ENCODE data around the gene ADGRG4.
A peak's percentile ranks its signal among the peaks of the same experiment; 100 is the strongest.

Gene ADGRG4

DNA sequence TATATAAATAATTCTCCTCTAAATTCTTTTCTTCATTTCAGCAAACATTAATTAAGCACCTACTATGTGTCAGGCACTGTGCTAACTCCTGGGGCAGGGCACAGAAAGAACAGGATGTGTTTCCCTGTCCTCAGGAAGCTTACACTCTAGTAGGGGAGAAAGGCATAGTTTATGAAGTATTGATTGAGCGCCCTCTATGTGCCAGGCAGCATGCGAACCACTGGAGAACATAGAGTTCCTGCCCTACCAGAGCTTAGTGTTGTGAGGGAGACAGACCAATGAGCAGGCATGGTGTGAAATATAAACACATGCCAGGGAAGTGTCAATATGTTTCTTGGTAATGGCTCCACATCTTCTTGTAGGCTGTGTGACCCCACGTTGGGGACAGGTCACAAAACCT lies 3.7 kb downstream of the ADGRG4 start:
- H3K9ac ChIP-seq (ENCODE audit: low read depth, low read length, poor library complexity, severe bottlenecking), result no peak overlapping the region
- H3K4me3 ChIP-seq (ENCODE audit: low read length, poor library complexity, severe bottlenecking), result no peak overlapping the region
- TF ChIP-seq, protein P1, sequence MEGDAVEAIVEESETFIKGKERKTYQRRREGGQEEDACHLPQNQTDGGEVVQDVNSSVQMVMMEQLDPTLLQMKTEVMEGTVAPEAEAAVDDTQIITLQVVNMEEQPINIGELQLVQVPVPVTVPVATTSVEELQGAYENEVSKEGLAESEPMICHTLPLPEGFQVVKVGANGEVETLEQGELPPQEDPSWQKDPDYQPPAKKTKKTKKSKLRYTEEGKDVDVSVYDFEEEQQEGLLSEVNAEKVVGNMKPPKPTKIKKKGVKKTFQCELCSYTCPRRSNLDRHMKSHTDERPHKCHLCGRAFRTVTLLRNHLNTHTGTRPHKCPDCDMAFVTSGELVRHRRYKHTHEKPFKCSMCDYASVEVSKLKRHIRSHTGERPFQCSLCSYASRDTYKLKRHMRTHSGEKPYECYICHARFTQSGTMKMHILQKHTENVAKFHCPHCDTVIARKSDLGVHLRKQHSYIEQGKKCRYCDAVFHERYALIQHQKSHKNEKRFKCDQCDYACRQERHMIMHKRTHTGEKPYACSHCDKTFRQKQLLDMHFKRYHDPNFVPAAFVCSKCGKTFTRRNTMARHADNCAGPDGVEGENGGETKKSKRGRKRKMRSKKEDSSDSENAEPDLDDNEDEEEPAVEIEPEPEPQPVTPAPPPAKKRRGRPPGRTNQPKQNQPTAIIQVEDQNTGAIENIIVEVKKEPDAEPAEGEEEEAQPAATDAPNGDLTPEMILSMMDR (conservative IDR thresholded peaks at IDR 0.05; ENCODE audit: low read length), result 0 out of 2 replicates have a peak, but pooled peaks have one; percentile 28
- no peak for TF ChIP-seq EZH2phosphoT487 (IDR thresholded peaks at IDR 0.05; ENCODE audit: borderline replicate concordance)
- H3K4me2 ChIP-seq (ENCODE audit: low read depth, low read length, poor library complexity, severe bottlenecking), result no peak overlapping the region
- H3K9me2 ChIP-seq (replicated peaks; ENCODE audit: low read depth, low read length), result no peaks in the 10 kb centered on the region
- H3K79me2 ChIP-seq (ENCODE audit: insufficient read depth, low read length), result no peaks in the 10 kb centered on the region
- H3K4me1 ChIP-seq (ENCODE audit: insufficient read depth, low read length, poor library complexity, severe bottlenecking), result no peaks in the 10 kb centered on the region
- no peaks in the 10 kb centered on the region for H3K9me3 ChIP-seq (ENCODE audit: insufficient read depth, low read depth, low read length)
- no peaks in the 10 kb centered on the region for H4K20me1 ChIP-seq (ENCODE audit: insufficient read depth, low read length, poor library complexity, severe bottlenecking)
- H3F3A ChIP-seq (ENCODE audit: low read depth), result no peaks in the 10 kb centered on the region
- H3K36me3 ChIP-seq (ENCODE audit: insufficient read depth, low read length), result no peaks in the 10 kb centered on the region
- H3K27me3 ChIP-seq (ENCODE audit: insufficient read depth, low read length, poor library complexity, severe bottlenecking), result no peaks in the 10 kb centered on the region
- no peak overlapping the region for H2AFZ ChIP-seq (ENCODE audit: low read length)

DNA sequence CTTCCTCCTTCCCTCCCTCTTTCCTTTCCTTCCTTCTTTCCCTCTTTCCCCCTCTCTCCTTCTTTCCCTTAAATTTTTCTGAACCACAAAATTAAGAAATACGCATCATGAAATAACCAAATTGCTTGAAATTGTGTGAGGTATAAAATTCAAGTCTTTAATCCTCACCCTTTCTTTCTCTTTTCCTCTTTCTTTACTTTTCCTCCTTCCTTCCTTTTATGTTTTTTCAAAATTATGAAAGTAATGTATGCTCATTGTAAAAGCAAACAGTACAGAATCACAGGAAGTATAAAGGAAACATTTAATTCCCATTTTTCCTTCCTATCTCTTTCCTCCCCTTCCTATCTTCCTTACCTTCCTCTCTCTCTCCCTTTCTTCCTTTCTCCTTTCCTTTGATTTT lies 5.4 kb downstream of the ADGRG4 start:
- TF ChIP-seq EZH2phosphoT487 (IDR thresholded peaks at IDR 0.05; ENCODE audit: borderline replicate concordance), result no peak
- H4K20me1 ChIP-seq (ENCODE audit: insufficient read depth, low read length, poor library complexity, severe bottlenecking), result no peaks in the 10 kb centered on the region
- H3K9me3 ChIP-seq (ENCODE audit: insufficient read depth, low read depth, low read length), result no peaks in the 10 kb centered on the region
- H3K4me1 ChIP-seq (ENCODE audit: insufficient read depth, low read length, poor library complexity, severe bottlenecking), result no peaks in the 10 kb centered on the region
- no peaks in the 10 kb centered on the region for H3K27me3 ChIP-seq (ENCODE audit: insufficient read depth, low read length, poor library complexity, severe bottlenecking)
- no peak overlapping the region for H2AFZ ChIP-seq (ENCODE audit: low read length)
- H3K9ac ChIP-seq (ENCODE audit: low read depth, low read length, poor library complexity, severe bottlenecking), result no peak overlapping the region
- H3K9me2 ChIP-seq (replicated peaks; ENCODE audit: low read depth, low read length), result no peaks in the 10 kb centered on the region
- H3K4me2 ChIP-seq (ENCODE audit: low read depth, low read length, poor library complexity, severe bottlenecking), result no peak overlapping the region
- no peaks in the 10 kb centered on the region for H3K79me2 ChIP-seq (ENCODE audit: insufficient read depth, low read length)
- H3F3A ChIP-seq (ENCODE audit: low read depth), result no peaks in the 10 kb centered on the region
- H3K36me3 ChIP-seq (ENCODE audit: insufficient read depth, low read length), result no peaks in the 10 kb centered on the region
- H3K4me3 ChIP-seq (ENCODE audit: low read length, poor library complexity, severe bottlenecking), result no peak overlapping the region

DNA sequence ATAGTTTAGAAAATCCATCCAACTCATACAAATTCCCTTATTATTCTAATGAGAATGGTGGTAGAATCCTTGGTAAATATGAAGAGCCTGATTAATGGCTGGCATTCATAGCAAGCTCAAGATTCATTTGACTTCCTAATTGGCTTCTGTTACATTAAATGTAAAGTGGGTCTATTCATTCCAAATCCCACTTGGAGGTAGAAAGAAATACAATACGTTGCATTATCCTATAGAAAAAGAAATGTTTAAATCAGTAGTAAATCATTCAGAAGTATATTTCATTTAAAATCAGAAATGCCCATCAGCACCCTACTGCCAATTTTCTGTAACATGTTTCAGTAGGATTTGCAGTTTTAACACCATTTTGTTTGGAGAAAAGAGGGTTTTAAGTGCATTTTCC lies 6.7 kb downstream of the ADGRG4 start:
- Histone ChIP-seq H3F3A (ENCODE audit: low read depth) (no peaks in the 10 kb centered on the region), H3K4me3 (ENCODE audit: low read length, poor library complexity, severe bottlenecking) (no peak overlapping the region), H3K9ac (ENCODE audit: low read depth, low read length, poor library complexity, severe bottlenecking) (no peak overlapping the region), H3K9me2 (replicated peaks; ENCODE audit: low read depth, low read length) (no peaks in the 10 kb centered on the region), H3K4me2 (ENCODE audit: low read depth, low read length, poor library complexity, severe bottlenecking) (no peak overlapping the region), H3K27me3 (ENCODE audit: insufficient read depth, low read length, poor library complexity, severe bottlenecking) (no peaks in the 10 kb centered on the region), H2AFZ (ENCODE audit: low read length) (no peak overlapping the region), H4K20me1 (ENCODE audit: insufficient read depth, low read length, poor library complexity, severe bottlenecking) (no peaks in the 10 kb centered on the region), H3K9me3 (ENCODE audit: insufficient read depth, low read depth, low read length) (no peaks in the 10 kb centered on the region), H3K36me3 (ENCODE audit: insufficient read depth, low read length) (no peaks in the 10 kb centered on the region), H3K4me1 (ENCODE audit: insufficient read depth, low read length, poor library complexity, severe bottlenecking) (no peaks in the 10 kb centered on the region), H3K79me2 (ENCODE audit: insufficient read depth, low read length) (no peaks in the 10 kb centered on the region)
- TF ChIP-seq, protein P1 (conservative IDR thresholded peaks at IDR 0.05; ENCODE audit: low read length), result no peak
- no peak for TF ChIP-seq EZH2phosphoT487 (IDR thresholded peaks at IDR 0.05; ENCODE audit: borderline replicate concordance)

DNA sequence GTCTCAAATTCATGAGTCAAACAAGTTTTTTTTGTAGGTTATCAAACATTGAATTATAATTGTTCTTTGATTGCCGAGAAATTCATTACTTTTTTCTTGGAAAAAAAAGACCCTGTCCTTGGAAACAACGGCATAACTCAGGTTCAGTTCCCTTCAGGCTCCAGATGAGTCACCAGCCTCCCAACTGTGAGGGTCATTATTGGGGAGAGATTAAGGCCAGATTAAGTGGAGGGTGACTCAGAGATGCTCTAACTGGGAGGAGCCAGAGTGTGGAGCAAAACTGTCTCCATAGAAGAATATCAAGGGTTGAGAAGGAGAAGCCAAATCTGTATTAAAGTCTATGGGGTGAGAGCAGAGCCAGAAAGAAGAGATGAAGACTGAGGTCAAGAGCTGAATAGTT lies 9.6 kb downstream of the ADGRG4 start:
- no peak overlapping the region for H2AFZ ChIP-seq (ENCODE audit: low read length)
- TF ChIP-seq EZH2phosphoT487 (IDR thresholded peaks at IDR 0.05; ENCODE audit: borderline replicate concordance), result no peak
- TF ChIP-seq, protein P1 (conservative IDR thresholded peaks at IDR 0.05; ENCODE audit: low read length), result no peak
- no peaks in the 10 kb centered on the region for H3K27me3 ChIP-seq (ENCODE audit: insufficient read depth, low read length, poor library complexity, severe bottlenecking)
- no peak overlapping the region for H3K4me2 ChIP-seq (ENCODE audit: low read depth, low read length, poor library complexity, severe bottlenecking)
- no peaks in the 10 kb centered on the region for H3K79me2 ChIP-seq (ENCODE audit: insufficient read depth, low read length)
- H3K36me3 ChIP-seq (ENCODE audit: insufficient read depth, low read length), result no peaks in the 10 kb centered on the region
- H4K20me1 ChIP-seq (ENCODE audit: insufficient read depth, low read length, poor library complexity, severe bottlenecking), result no peaks in the 10 kb centered on the region
- no peaks in the 10 kb centered on the region for H3F3A ChIP-seq (ENCODE audit: low read depth)
- no peaks in the 10 kb centered on the region for H3K4me1 ChIP-seq (ENCODE audit: insufficient read depth, low read length, poor library complexity, severe bottlenecking)
- H3K4me3 ChIP-seq (ENCODE audit: low read length, poor library complexity, severe bottlenecking), result no peak overlapping the region
- no peaks in the 10 kb centered on the region for H3K9me3 ChIP-seq (ENCODE audit: insufficient read depth, low read depth, low read length)
- H3K9ac ChIP-seq (ENCODE audit: low read depth, low read length, poor library complexity, severe bottlenecking), result no peak overlapping the region
- no peaks in the 10 kb centered on the region for H3K9me2 ChIP-seq (replicated peaks; ENCODE audit: low read depth, low read length)

All from Loucy (cell line).